HepG2 (cell line): Measurements from ENCODE around the gene NHP2. TPM values are rescaled to one million over a fixed set of nuclear protein-coding genes. Genes with fewer than 3 reads are reported as not detected.
A peak's percentile ranks its signal among the peaks of the same experiment; 100 is the strongest.

Experiments
- ATF4 ChIP-seq, 2 experiments: fragments of 450-650 bp in 1 of 2; sonication (generic) in 1 of 2; formaldehyde crosslinking; IDR thresholded peaks; 2 replicates each; pipeline versions ENCODE4 v1.5.0 to v1.8.0; 2020 to 2022; ENCODE audit warnings: mild to moderate bottlenecking in 1 of 2, missing genetic modification reagents in 1 of 2
- ELF3 ChIP-seq: IDR thresholded peaks from 2 replicates; pipeline ENCODE4 v1.6.1; 2016; ENCODE audit warnings: missing genetic modification reagents, missing compliant biosample characterization
- HBP1 ChIP-seq: IDR thresholded peaks from 2 replicates; pipeline ENCODE4 v1.6.1; 2016; ENCODE audit warnings: low read depth, control low read depth
- HCFC1 ChIP-seq: fragments of 150-350 bp; IDR thresholded peaks from 2 replicates; pipeline ENCODE4 v1.6.1; 2014; ENCODE audit warnings: low read depth, low read length
- MTA3 ChIP-seq: sonication (generic); formaldehyde crosslinking; IDR thresholded peaks from 2 replicates; pipeline ENCODE4 v1.4.0; 2020; ENCODE audit warnings: missing genetic modification reagents
- NFYC ChIP-seq: IDR thresholded peaks from 2 replicates; pipeline ENCODE4 v1.6.1; 2016; ENCODE audit warnings: missing genetic modification reagents, missing compliant biosample characterization
- NKX3-1 ChIP-seq: sonication (generic); formaldehyde crosslinking; IDR thresholded peaks from 2 replicates; pipeline ENCODE4 v1.5.0; 2020; ENCODE audit warnings: missing genetic modification reagents
- NR2F6 ChIP-seq, 2 experiments: IDR thresholded peaks; 2 replicates each; pipeline ENCODE4 v1.6.1; 2016; ENCODE audit warnings: antibody characterized with exemption in 1 of 2, mild to moderate bottlenecking in 1 of 2
- POLR2A ChIP-seq, 2 experiments: IDR thresholded peaks; 2 replicates each; pipeline ENCODE4 v1.6.1; 2011; ENCODE audit warnings: low read depth in 2 of 2, low read length in 2 of 2, mild to moderate bottlenecking in 1 of 2, moderate library complexity in 1 of 2; ENCODE audit not compliant: insufficient read depth in 1 of 2
- SATB2 ChIP-seq: sonication (generic); formaldehyde crosslinking; IDR thresholded peaks from 2 replicates; pipeline ENCODE4 v1.5.0; 2020; ENCODE audit warnings: missing genetic modification reagents
- SMAD3 ChIP-seq: sonication (generic); formaldehyde crosslinking; IDR thresholded peaks from 2 replicates; pipeline ENCODE4 v1.4.0; 2020; ENCODE audit warnings: missing genetic modification reagents
- THAP11 ChIP-seq: IDR thresholded peaks from 2 replicates; pipeline ENCODE4 v1.6.1; 2016; ENCODE audit warnings: missing biosample characterization, missing genetic modification reagents
- WIZ ChIP-seq: sonication (generic); formaldehyde crosslinking; IDR thresholded peaks from 2 replicates; pipeline ENCODE4 v1.5.1; 2020; ENCODE audit warnings: mild to moderate bottlenecking, missing genetic modification reagents
- XRCC5 ChIP-seq: fragments of 200-400 bp; formaldehyde crosslinking; optimal IDR thresholded peaks from 2 replicates; pipeline ENCODE3; 2017; ENCODE audit warnings: mild to moderate bottlenecking, low read length
- ZBTB38 ChIP-seq: sonication (generic); formaldehyde crosslinking; IDR thresholded peaks from 2 replicates; pipeline ENCODE4 v1.5.1; 2020; ENCODE audit warnings: mild to moderate bottlenecking, missing genetic modification reagents
- ZFP62 ChIP-seq: sonication (generic); formaldehyde crosslinking; IDR thresholded peaks from 2 replicates; pipeline ENCODE4 v1.4.0; 2020; ENCODE audit warnings: missing genetic modification reagents
- ZNF207 ChIP-seq: fragments of 450-650 bp; IDR thresholded peaks from 2 replicates; pipeline ENCODE4 v1.6.1; 2016; ENCODE audit warnings: antibody characterized with exemption, borderline replicate concordance
- ZNF329 ChIP-seq: sonication (generic); formaldehyde crosslinking; IDR thresholded peaks from 2 replicates; pipeline ENCODE4 v1.9.0; 2021; ENCODE audit warnings: low read depth, mild to moderate bottlenecking, missing genetic modification reagents
- ZNF567 ChIP-seq: sonication (generic); formaldehyde crosslinking; IDR thresholded peaks from 2 replicates; pipeline ENCODE4 v1.8.1; 2023; ENCODE audit warnings: mild to moderate bottlenecking, missing genetic modification reagents, borderline replicate concordance
- ZNF605 ChIP-seq: sonication (generic); formaldehyde crosslinking; IDR thresholded peaks from 2 replicates; pipeline ENCODE4 v1.8.0; 2022; ENCODE audit warnings: mild to moderate bottlenecking, missing genetic modification reagents
- ZNF614 ChIP-seq: IDR thresholded peaks from 2 replicates; pipeline ENCODE4 v1.6.1; 2018; ENCODE audit warnings: missing biosample characterization, missing genetic modification reagents, inconsistent platforms, borderline replicate concordance
- ZNF670 ChIP-seq: sonication (generic); formaldehyde crosslinking; IDR thresholded peaks from 2 replicates; pipeline ENCODE4 v1.8.0; 2022; ENCODE audit warnings: mild to moderate bottlenecking, missing genetic modification reagents, borderline replicate concordance
- ZNF784 ChIP-seq: sonication (generic); formaldehyde crosslinking; IDR thresholded peaks from 2 replicates; pipeline ENCODE4 v1.5.1; 2020; ENCODE audit warnings: missing genetic modification reagents, mild to moderate bottlenecking, borderline replicate concordance
- polyA plus RNA-seq, 8 experiments: library from polyadenylated mRNA; depleted of rRNA in 3 of 8; stranded (reverse) in 7 of 8; unstranded in 1 of 8; fragments of >200 nt; fragmentation: Illumina TruSeq in 4 of 8; extraction: Trizol in 4 of 8; gene quantifications; 2 replicates each; pipeline versions ENCODE4 v1.2.1 to v1.2.3, GENCODE V29; 2011 to 2016; ENCODE audit warnings: low read depth in 4 of 8, missing spikeins in 1 of 8, mixed read lengths in 1 of 8; ENCODE audit not compliant: insufficient read depth in 1 of 8
- total RNA-seq, 5 experiments: library from RNA; depleted of rRNA; stranded (reverse); fragments of >200 nt; fragmentation: Illumina TruSeq; extraction: Trizol; gene quantifications; 2 replicates each; pipeline ENCODE4 v1.2.3, GENCODE V29; 2016; ENCODE audit warnings: low read depth in 1 of 5
- TF ChIP-seq, protein P1 (sequence below): sonication (generic); formaldehyde crosslinking; conservative IDR thresholded peaks from 2 replicates; pipeline ENCODE4 v1.8.0; 2022; ENCODE audit warnings: mild to moderate bottlenecking, moderate library complexity, missing genetic modification reagents
- TF ChIP-seq, protein P2 (sequence below): IDR thresholded peaks from 2 replicates; pipeline ENCODE4 v1.6.1; 2016; ENCODE audit warnings: missing compliant biosample characterization, missing genetic modification reagents, borderline replicate concordance

The NHP2 gene
- total and polyA plus RNA-seq, 2 of the 13 experiments (the other 11 are each of a cell fraction or from before 2014, with no cell fraction given): 56.2 to 96.1 TPM

DNA sequence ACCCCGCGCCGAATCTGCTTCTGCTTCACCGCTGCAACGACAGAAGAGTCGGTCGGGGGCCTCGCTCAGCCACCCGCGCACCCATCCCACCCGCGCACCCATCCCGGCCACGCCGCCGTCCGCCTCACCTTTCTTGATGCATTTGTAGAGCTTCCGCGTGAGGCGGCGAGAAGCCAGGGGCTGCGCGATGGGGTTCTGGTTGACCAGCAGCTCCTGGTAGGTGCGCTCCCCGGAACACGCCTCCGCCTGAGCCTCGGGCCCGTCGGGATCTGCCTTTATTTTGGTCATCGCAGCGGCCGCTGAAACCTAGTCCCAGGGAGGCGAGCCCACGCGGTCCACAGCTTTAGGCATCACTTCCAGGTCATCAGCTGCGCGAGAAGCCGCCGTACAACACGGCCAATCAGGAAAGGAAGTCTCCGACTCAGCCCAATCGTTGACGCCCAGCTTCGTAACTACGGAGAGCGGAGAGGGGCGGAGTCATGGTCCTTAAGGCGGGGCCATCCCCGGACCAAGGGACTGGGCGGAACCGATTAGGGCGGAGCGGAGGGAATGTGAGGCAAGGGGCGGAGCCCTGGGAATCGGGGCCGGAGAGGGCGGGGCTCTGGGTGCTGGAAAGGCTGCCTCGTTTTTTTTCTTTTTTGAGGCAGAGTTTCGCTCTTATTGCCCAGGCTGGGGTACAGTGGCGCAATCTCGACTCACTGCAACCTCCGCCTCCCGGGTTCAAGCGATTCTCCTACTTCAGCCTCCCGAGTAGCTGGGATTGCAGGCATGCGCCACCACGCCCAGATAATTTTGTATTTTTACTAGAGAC lies at the start of gene NHP2 (continued):
- TF ChIP-seq NFYC (CRISPR knock-in tag): peak; percentile 92
- peak; percentile 92 for TF ChIP-seq THAP11 (CRISPR knock-in tag)
- TF ChIP-seq ZNF670 (CRISPR knock-in tag): peak; percentile 59; the same call in 1 of the 2 replicates
- TF ChIP-seq ZBTB38 (CRISPR knock-in tag): peak; percentile 47; the same call in 1 of the 2 replicates
- TF ChIP-seq HBP1 (CRISPR knock-in tag): 0 out of 2 replicates have a peak, but pooled peaks have one; percentile 68
- TF ChIP-seq XRCC5: peak; percentile 37
- TF ChIP-seq NKX3-1 (CRISPR knock-in tag): no peak
- peak; percentile 54; the same call in 1 of the 2 replicates for TF ChIP-seq ZNF614 (CRISPR knock-in tag)
- TF ChIP-seq ZNF784: no peak
- no peak for TF ChIP-seq ZFP62 (CRISPR knock-in tag)
- peak; percentile 57 for TF ChIP-seq HCFC1
- peak in 1 of 2 experiments; percentile 38; a peak in 1 of 4 replicates for TF ChIP-seq ATF4 (CRISPR knock-in tag; IDR thresholded peaks at IDR 0.05)
- TF ChIP-seq, protein P1, sequence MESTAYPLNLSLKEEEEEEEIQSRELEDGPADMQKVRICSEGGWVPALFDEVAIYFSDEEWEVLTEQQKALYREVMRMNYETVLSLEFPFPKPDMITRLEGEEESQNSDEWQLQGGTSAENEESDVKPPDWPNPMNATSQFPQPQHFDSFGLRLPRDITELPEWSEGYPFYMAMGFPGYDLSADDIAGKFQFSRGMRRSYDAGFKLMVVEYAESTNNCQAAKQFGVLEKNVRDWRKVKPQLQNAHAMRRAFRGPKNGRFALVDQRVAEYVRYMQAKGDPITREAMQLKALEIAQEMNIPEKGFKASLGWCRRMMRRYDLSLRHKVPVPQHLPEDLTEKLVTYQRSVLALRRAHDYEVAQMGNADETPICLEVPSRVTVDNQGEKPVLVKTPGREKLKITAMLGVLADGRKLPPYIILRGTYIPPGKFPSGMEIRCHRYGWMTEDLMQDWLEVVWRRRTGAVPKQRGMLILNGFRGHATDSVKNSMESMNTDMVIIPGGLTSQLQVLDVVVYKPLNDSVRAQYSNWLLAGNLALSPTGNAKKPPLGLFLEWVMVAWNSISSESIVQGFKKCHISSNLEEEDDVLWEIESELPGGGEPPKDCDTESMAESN (CRISPR knock-in tag): peak; percentile 81
- TF ChIP-seq ELF3: peak; percentile 58
- TF ChIP-seq ZNF329 (CRISPR knock-in tag): no peak
- no peak for TF ChIP-seq MTA3 (CRISPR knock-in tag)
- TF ChIP-seq POLR2A (IDR thresholded peaks at IDR 0.05; ENCODE audit: insufficient read depth in 1 of 2, low read depth in 2 of 2, low read length in 2 of 2): peak; percentile 54 to 64
- TF ChIP-seq ZNF567 (CRISPR knock-in tag): peak; percentile 80; the same call in 1 of the 2 replicates
- no peak for TF ChIP-seq NR2F6 (IDR thresholded peaks at IDR 0.05)
- peak; percentile 32; the same call in 1 of the 2 replicates for TF ChIP-seq NR2F6 (CRISPR knock-in tag; IDR thresholded peaks at IDR 0.05)
- peak; percentile 50 for TF ChIP-seq ZNF605 (CRISPR knock-in tag)
- no peak for TF ChIP-seq ZNF207
- TF ChIP-seq SMAD3: no peak
- TF ChIP-seq WIZ (CRISPR knock-in tag): no peak
- no peak for TF ChIP-seq SATB2 (CRISPR knock-in tag)
- TF ChIP-seq, protein P2, sequence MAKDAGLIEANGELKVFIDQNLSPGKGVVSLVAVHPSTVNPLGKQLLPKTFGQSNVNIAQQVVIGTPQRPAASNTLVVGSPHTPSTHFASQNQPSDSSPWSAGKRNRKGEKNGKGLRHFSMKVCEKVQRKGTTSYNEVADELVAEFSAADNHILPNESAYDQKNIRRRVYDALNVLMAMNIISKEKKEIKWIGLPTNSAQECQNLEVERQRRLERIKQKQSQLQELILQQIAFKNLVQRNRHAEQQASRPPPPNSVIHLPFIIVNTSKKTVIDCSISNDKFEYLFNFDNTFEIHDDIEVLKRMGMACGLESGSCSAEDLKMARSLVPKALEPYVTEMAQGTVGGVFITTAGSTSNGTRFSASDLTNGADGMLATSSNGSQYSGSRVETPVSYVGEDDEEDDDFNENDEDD (CRISPR knock-in tag): peak; percentile 83; the same call in 1 of the 2 replicates
